HepG2 (cell line): ENCODE data around the gene GRIK4. TPM values are rescaled to one million over a fixed set of nuclear protein-coding genes. Genes with fewer than 3 reads are reported as not detected.

ENCODE experiments used
- ATAC-seq: fragments of 200-7000 bp; cut with Tn5 transposase; 3 replicates; pipeline ENCODE4 v1.9.1; 2020; ENCODE audit warnings: mild to moderate bottlenecking, moderate library complexity
- BruUV-seq: library from RNA; stranded (reverse); fragments of 400-500 nt; replicated peaks from 2 replicates; lab custom pipeline; 2021; lab: Mats Ljungman, UMichigan
- CTCF ChIA-PET: fragments of 300-600 bp; formaldehyde crosslinking; extraction: SDS; loops from one replicate; lab custom pipeline; 2021; ENCODE audit warnings: low total read pairs, inconsistent platforms, low intra/inter-chr PET ratio; lab: Yijun Ruan, JAX
- POLR2A ChIA-PET: fragments of 350-600 bp; sonication (Branson Sonifier 250); formaldehyde crosslinking; loops from one replicate; lab custom pipeline; 2020; ENCODE audit warnings: antibody characterized with exemption, inconsistent platforms; lab: Yijun Ruan, JAX
- DNase-seq: peaks from one replicate; pipeline ENCODE4 v3.0.0-alpha.2; 2015; ENCODE audit warnings: low spot score
- FAIRE-seq: peaks from 3 replicates; lab custom pipeline; 2011; peaks lifted over from hg19 to GRCh38; lab: Jason Lieb, UNC
- H2AFZ ChIP-seq: one replicate; pipeline ENCODE4 v1.6.1; 2011; ENCODE audit warnings: low read length, inconsistent platforms
- H3K27ac ChIP-seq: fragments of 300-600 bp; 3 replicates; pipeline ENCODE4 v1.8.0; 2011; ENCODE audit warnings: mixed run types, mild to moderate bottlenecking, mixed read lengths, low read length, inconsistent platforms; ENCODE audit not compliant: insufficient read depth; ENCODE audit errors: extremely low read length
- H3K27me3 ChIP-seq, 2 experiments: fragments of 200-600 bp in 1 of 2; 2 replicates in 1 of 2; 3 replicates in 1 of 2; pipeline versions ENCODE4 v1.6.0 to v1.8.0; 2011; ENCODE audit warnings: low read length in 2 of 2, mild to moderate bottlenecking in 2 of 2, moderate library complexity in 2 of 2, inconsistent platforms in 1 of 2; ENCODE audit not compliant: insufficient read depth in 2 of 2, control insufficient read depth in 1 of 2
- H3K36me3 ChIP-seq, 2 experiments: fragments of 200-600 bp in 1 of 2; replicated peaks in 1 of 2; 2 replicates in 1 of 2; 3 replicates in 1 of 2; pipeline versions ENCODE4 v1.5.1 to v1.8.0; 2011; ENCODE audit warnings: low read length in 2 of 2, inconsistent platforms in 1 of 2; ENCODE audit not compliant: insufficient read depth in 2 of 2, control insufficient read depth in 1 of 2
- H3K4me1 ChIP-seq: 2 replicates; pipeline ENCODE4 v1.5.1; 2012; ENCODE audit warnings: low read length, inconsistent platforms; ENCODE audit not compliant: insufficient read depth
- H3K4me2 ChIP-seq: 2 replicates; pipeline ENCODE4 v1.6.0; 2011; ENCODE audit warnings: low read depth, low read length, inconsistent platforms
- H3K4me3 ChIP-seq, 3 experiments: fragments of 200-600 bp in 1 of 3; sonication (generic), shearing (Covaris generic) in 1 of 3; replicated peaks in 1 of 3; 2 replicates each; pipeline ENCODE4 v1.5.1; 2011 to 2016; ENCODE audit warnings: low read length in 3 of 3, inconsistent platforms in 2 of 3, low read depth in 2 of 3, mild to moderate bottlenecking in 2 of 3, control low read depth in 1 of 3, mixed read lengths in 1 of 3; ENCODE audit not compliant: insufficient read depth in 1 of 3
- H3K79me2 ChIP-seq: one replicate; pipeline ENCODE4 v1.6.1; 2011; ENCODE audit warnings: low read length, inconsistent platforms; ENCODE audit not compliant: insufficient read depth
- H3K9ac ChIP-seq: 2 replicates; pipeline ENCODE4 v1.6.0; 2011; ENCODE audit warnings: mild to moderate bottlenecking, low read depth, low read length, inconsistent platforms; ENCODE audit not compliant: insufficient read depth
- H3K9me3 ChIP-seq: 2 replicates; pipeline ENCODE4 v1.5.1; 2012; ENCODE audit warnings: mild to moderate bottlenecking, low read length
- H4K20me1 ChIP-seq: 2 replicates; pipeline ENCODE4 v1.6.0; 2011; ENCODE audit warnings: inconsistent platforms, mild to moderate bottlenecking, low read length, moderate library complexity; ENCODE audit not compliant: insufficient read depth
- E2F5 ChIP-seq: sonication (generic); formaldehyde crosslinking; conservative IDR thresholded peaks from 2 replicates; pipeline ENCODE4 v1.4.0; 2020; ENCODE audit warnings: missing genetic modification reagents
- HCFC1 ChIP-seq: fragments of 150-350 bp; IDR thresholded peaks from 2 replicates; pipeline ENCODE4 v1.6.1; 2014; ENCODE audit warnings: low read depth, low read length
- IRX3 ChIP-seq: sonication (generic); formaldehyde crosslinking; IDR thresholded peaks from 2 replicates; pipeline ENCODE4 v1.8.1; 2023; ENCODE audit warnings: mild to moderate bottlenecking, low read depth, missing genetic modification reagents, borderline replicate concordance
- KDM2A ChIP-seq: sonication (generic); formaldehyde crosslinking; IDR thresholded peaks from 2 replicates; pipeline ENCODE4 v1.4.0; 2020; ENCODE audit warnings: low read depth, missing genetic modification reagents, borderline replicate concordance
- REPIN1 ChIP-seq: sonication (generic); formaldehyde crosslinking; IDR thresholded peaks from 2 replicates; pipeline ENCODE4 v1.8.0; 2022; ENCODE audit warnings: missing genetic modification reagents, low read depth, mild to moderate bottlenecking, borderline replicate concordance
- SP1 ChIP-seq, 2 experiments: fragments of 450-650 bp in 1 of 2; sonication (generic) in 1 of 2; formaldehyde crosslinking in 1 of 2; IDR thresholded peaks; 2 replicates each; pipeline versions ENCODE4 v1.4.0 to v1.6.1; 2016 to 2020; ENCODE audit warnings: missing genetic modification reagents in 1 of 2
- TCF7L2 ChIP-seq: IDR thresholded peaks from 2 replicates; pipeline ENCODE4 v1.6.1; 2011; ENCODE audit warnings: mild to moderate bottlenecking, low read depth, low read length, moderate library complexity
- ZBTB42 ChIP-seq: sonication (generic); formaldehyde crosslinking; IDR thresholded peaks from 2 replicates; pipeline ENCODE4 v1.5.0; 2020; ENCODE audit warnings: mild to moderate bottlenecking, missing genetic modification reagents
- ZFP36L1 ChIP-seq: sonication (generic); formaldehyde crosslinking; IDR thresholded peaks from 2 replicates; pipeline ENCODE4 v1.8.0; 2022; ENCODE audit warnings: mild to moderate bottlenecking, missing genetic modification reagents, moderate library complexity
- ZNF180 ChIP-seq: sonication (generic); formaldehyde crosslinking; IDR thresholded peaks from 2 replicates; pipeline ENCODE4 v1.4.0; 2020; ENCODE audit warnings: low read depth, missing genetic modification reagents, borderline replicate concordance
- ZNF275 ChIP-seq: sonication (generic); formaldehyde crosslinking; IDR thresholded peaks from 2 replicates; pipeline ENCODE4 v1.8.0; 2022; ENCODE audit warnings: missing genetic modification reagents, mild to moderate bottlenecking, inconsistent platforms, borderline replicate concordance
- ZNF383 ChIP-seq: sonication (generic); formaldehyde crosslinking; IDR thresholded peaks from 2 replicates; pipeline ENCODE4 v1.4.0; 2020; ENCODE audit warnings: missing genetic modification reagents, mild to moderate bottlenecking, borderline replicate concordance
- ZNF609 ChIP-seq: sonication (generic); formaldehyde crosslinking; IDR thresholded peaks from 2 replicates; pipeline ENCODE4 v1.4.0; 2020; ENCODE audit warnings: mild to moderate bottlenecking, missing genetic modification reagents, borderline replicate concordance
- ZNF670 ChIP-seq: sonication (generic); formaldehyde crosslinking; IDR thresholded peaks from 2 replicates; pipeline ENCODE4 v1.8.0; 2022; ENCODE audit warnings: mild to moderate bottlenecking, missing genetic modification reagents, borderline replicate concordance
- ZNF713 ChIP-seq: sonication (generic); formaldehyde crosslinking; IDR thresholded peaks from 2 replicates; pipeline ENCODE4 v1.4.0; 2020; ENCODE audit warnings: mild to moderate bottlenecking, missing genetic modification reagents
- WGBS: methylation state at CpG from one replicate; pipeline ENCODE4 v1.1.6; 2017; ENCODE audit warnings: low lambda C conversion rate; 5-methylcytosine and 5-hydroxymethylcytosine counted together
- in situ Hi-C: cut with HindIII; loops from 2 replicates; pipeline ENCODE4 v1.10.0; 2017; ENCODE audit warnings: low pct_unique_long_range_greater_than_20kb; ENCODE audit not compliant: extremely low pct_ligation_motif_present
- intact Hi-C: fragments of 100-400 bp; cut with micrococcal nuclease; formaldehyde crosslinking; loops from one replicate; pipeline ENCODE4 v1.10.0; 2022; ENCODE audit not compliant: unreplicated experiment
- polyA plus RNA-seq, 8 experiments: library from polyadenylated mRNA; depleted of rRNA in 3 of 8; stranded (reverse) in 7 of 8; unstranded in 1 of 8; fragments of >200 nt; fragmentation: Illumina TruSeq in 4 of 8; extraction: Trizol in 4 of 8; gene quantifications; 2 replicates each; pipeline versions ENCODE4 v1.2.1 to v1.2.3, GENCODE V29; 2011 to 2016; ENCODE audit warnings: low read depth in 4 of 8, missing spikeins in 1 of 8, mixed read lengths in 1 of 8; ENCODE audit not compliant: insufficient read depth in 1 of 8
- total RNA-seq, 5 experiments: library from RNA; depleted of rRNA; stranded (reverse); fragments of >200 nt; fragmentation: Illumina TruSeq; extraction: Trizol; gene quantifications; 2 replicates each; pipeline ENCODE4 v1.2.3, GENCODE V29; 2016; ENCODE audit warnings: low read depth in 1 of 5

The GRIK4 gene
- total and polyA plus RNA-seq, 2 of the 13 experiments (the other 11 are each of a cell fraction or from before 2014, with no cell fraction given), result 0.04 to 0.07 TPM

GRCh38 chr11:120928627-120929026 is 417.1 kb downstream of the GRIK4 start (continued):
- TF ChIP-seq SP1 (IDR thresholded peaks at IDR 0.05) (no peak), SP1 (CRISPR knock-in tag; IDR thresholded peaks at IDR 0.05) (no peak), KDM2A (CRISPR knock-in tag) (no peak), ZNF713 (CRISPR knock-in tag) (no peak), IRX3 (no peak), TCF7L2 (no peak), ZNF670 (CRISPR knock-in tag) (no peak), HCFC1 (no peak), REPIN1 (CRISPR knock-in tag) (no peak)

GRCh38 chr11:120929090-120929489 is 417.5 kb downstream of the GRIK4 start:
- no peak overlapping the region for H3K27ac ChIP-seq
- 92% methylated on average over 7 of the region's 11 CpGs for WGBS
- no peak overlapping the region for H3K4me2 ChIP-seq
- H3K4me1 ChIP-seq, result no peaks in the 10 kb centered on the region
- ATAC-seq, result no peak
- no peaks in the 10 kb centered on the region for H3K27me3 ChIP-seq
- DNase-seq, result no peak
- H3K36me3 ChIP-seq, result no peaks in the 10 kb centered on the region
- H4K20me1 ChIP-seq, result no peaks in the 10 kb centered on the region
- intact Hi-C loops (loop anchor here (10.0 kb wide), 1 partner anchor 414 kb away; the partner anchor contains the start of gene GRIK4), in situ Hi-C loops (no loop called here)
- no peak overlapping the region for H2AFZ ChIP-seq
- no peak overlapping the region for H3K4me3 ChIP-seq
- no peaks in the 10 kb centered on the region for H3K9me3 ChIP-seq
- ChIA-PET CTCF (interaction anchor here (1.6 to 1.8 kb wide), 2 partner anchors 127 to 418 kb away, joined by 3 to 6 read pairs; partner anchors contain the start of gene GRIK4), POLR2A (no interaction called here)
- no peak overlapping the region for H3K9ac ChIP-seq
- no TSS peak for BruUV-seq
- no peaks in the 10 kb centered on the region for H3K79me2 ChIP-seq
- FAIRE-seq, result no peak
- TF ChIP-seq ZFP36L1 (CRISPR knock-in tag), result no peak
- no peak for TF ChIP-seq ZBTB42 (CRISPR knock-in tag)
- TF ChIP-seq ZNF275, result no peak
- no peak for TF ChIP-seq ZNF383 (CRISPR knock-in tag)
- TF ChIP-seq ZNF180 (CRISPR knock-in tag), result no peak
- no peak for TF ChIP-seq E2F5
- no peak for TF ChIP-seq ZNF609 (CRISPR knock-in tag)
